ENCODE data around the gene ERCC6.

DNA sequence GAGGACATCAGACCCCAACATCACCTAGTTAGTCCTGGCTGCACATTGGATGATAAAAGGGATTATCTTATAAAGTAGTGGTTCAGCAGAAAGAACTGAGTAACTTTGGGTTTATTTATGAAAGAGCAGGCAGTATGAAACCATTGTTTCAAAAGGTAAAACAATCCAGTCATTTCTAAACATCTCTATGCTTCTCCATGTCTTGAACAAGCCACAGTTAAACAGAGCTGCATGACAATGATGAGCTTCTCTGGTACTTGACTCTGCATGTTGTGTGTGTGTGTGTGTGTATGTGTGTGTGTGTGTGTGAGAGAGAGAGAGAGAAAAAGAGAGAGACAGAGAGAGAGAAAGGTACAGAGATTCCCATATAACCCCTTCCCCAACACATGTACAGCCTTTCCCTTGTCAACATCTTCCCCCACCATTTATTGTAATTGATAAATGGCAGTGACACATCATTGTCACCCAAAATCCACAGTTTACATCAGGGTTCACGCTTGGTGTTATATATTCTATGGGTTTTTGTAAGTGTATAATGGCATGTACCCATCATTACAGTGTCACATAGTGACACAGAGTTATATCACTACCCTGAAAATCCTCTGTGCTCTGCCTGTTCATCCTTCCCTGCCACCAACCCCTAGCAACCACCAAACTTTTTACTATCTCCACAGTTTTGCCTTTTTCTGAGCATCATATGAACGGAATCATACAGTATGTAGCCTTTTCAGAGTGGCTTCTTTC is 38.4 kb upstream of the ERCC6 start:
- TF ChIP-seq, protein P1, sequence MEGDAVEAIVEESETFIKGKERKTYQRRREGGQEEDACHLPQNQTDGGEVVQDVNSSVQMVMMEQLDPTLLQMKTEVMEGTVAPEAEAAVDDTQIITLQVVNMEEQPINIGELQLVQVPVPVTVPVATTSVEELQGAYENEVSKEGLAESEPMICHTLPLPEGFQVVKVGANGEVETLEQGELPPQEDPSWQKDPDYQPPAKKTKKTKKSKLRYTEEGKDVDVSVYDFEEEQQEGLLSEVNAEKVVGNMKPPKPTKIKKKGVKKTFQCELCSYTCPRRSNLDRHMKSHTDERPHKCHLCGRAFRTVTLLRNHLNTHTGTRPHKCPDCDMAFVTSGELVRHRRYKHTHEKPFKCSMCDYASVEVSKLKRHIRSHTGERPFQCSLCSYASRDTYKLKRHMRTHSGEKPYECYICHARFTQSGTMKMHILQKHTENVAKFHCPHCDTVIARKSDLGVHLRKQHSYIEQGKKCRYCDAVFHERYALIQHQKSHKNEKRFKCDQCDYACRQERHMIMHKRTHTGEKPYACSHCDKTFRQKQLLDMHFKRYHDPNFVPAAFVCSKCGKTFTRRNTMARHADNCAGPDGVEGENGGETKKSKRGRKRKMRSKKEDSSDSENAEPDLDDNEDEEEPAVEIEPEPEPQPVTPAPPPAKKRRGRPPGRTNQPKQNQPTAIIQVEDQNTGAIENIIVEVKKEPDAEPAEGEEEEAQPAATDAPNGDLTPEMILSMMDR (IDR thresholded peaks at IDR 0.05) = no peak
- TF ChIP-seq EZH2 (IDR thresholded peaks at IDR 0.05; ENCODE audit: borderline replicate concordance, insufficient read depth, low read depth, low read length, poor library complexity, severe bottlenecking) = no peak
